Measurements from ENCODE around the gene GAPT.
"Not testable (repeated sequence)": the region's sequence is repeated elsewhere in the genome, so short reads cannot be mapped to it uniquely, and the experiment has no call there.

GAPT gene

GRCh38 chr5:58501778-58502417 is 10.7 kb downstream of the GAPT start:
- in situ Hi-C loops (cut with HindIII; ENCODE audit: low sequenced_read_pairs): no loop called here

DNA sequence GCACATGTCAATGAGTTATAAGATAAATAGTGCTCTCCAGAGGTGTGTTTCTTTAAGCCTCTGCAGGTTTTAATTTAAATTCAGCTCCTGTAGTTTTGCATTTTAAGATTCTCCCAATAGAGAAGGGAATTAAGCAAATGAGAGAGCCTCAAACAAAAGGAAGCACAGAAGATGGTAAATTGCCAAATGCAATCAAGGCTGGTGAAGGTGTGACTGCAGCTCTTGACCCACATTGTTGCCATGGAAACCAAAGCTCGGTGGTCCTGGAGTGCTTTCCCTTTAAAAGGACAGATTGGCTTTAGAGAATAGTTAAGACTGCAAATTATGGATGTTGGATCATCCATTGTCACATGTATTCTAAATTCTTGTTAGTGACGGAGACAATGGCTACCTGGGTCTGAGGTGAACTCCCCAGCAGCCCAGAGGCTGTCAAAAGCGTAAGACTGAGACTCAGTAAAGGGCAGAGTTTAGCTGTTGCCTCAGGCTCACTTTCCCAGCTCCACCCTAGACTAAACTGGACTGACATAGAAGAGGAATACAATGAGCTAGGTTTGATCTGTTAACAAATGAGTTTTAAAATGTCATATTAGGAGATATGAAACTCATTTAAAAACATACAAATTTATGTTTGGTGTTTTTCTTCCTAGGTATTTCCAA is 12.3 kb downstream of the GAPT start:
- in situ Hi-C loops (cut with HindIII; ENCODE audit: low sequenced_read_pairs): no loop called here

DNA sequence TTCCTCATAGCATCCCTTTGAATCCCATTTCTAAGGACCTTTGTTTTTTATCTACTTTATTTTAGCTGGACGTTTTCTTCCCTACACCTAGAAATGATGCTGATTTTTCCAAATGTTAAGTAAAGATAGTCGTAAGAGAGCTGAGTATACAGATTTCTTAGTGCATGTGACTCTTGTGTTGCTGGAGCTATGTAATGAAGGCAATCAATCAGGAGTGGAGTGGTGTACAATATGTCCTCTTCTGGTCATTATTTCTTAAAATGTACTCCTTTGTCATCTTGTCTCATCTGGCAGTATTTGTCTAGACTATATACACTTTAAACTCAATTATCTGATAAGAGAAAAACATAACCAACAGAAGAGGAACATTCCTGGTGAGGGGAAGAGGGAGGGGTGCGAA is 13.5 kb downstream of the GAPT start:
- in situ Hi-C loops (cut with HindIII; ENCODE audit: low sequenced_read_pairs): no loop called here

- in situ Hi-C loops (cut with HindIII; ENCODE audit: low sequenced_read_pairs): no loop called here
Measured at GRCh38 chr5:58505502-58505901, 14.3 kb downstream of the GAPT start.

- in situ Hi-C loops (cut with HindIII; ENCODE audit: low sequenced_read_pairs): no loop called here
Measured at GRCh38 chr5:58505971-58506640, 14.9 kb downstream of the GAPT start.

DNA sequence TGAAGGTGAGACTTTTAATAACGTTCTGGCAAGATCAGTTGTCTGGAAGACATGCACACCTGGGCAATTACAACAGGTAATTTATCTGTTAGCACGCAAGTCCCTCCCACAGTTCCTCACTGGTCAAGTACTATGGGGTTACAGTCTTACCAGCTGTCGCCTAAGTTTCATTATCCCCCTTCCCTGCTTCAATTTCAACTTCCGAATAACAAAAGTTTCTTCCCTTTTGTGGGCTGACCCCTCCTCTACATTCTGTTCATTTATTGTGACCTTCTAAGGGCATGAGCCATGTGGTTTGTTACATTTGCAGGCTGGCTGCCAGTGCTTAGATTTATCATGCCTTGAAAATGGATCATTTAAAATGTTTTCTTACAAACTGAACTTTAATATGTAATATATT is 16.5 kb downstream of the GAPT start:
- in situ Hi-C loops (cut with HindIII; ENCODE audit: low sequenced_read_pairs): no loop called here

- in situ Hi-C loops (cut with HindIII; ENCODE audit: low sequenced_read_pairs): no loop called here
Measured at GRCh38 chr5:58517198-58517597, 26.0 kb downstream of the GAPT start.

DNA sequence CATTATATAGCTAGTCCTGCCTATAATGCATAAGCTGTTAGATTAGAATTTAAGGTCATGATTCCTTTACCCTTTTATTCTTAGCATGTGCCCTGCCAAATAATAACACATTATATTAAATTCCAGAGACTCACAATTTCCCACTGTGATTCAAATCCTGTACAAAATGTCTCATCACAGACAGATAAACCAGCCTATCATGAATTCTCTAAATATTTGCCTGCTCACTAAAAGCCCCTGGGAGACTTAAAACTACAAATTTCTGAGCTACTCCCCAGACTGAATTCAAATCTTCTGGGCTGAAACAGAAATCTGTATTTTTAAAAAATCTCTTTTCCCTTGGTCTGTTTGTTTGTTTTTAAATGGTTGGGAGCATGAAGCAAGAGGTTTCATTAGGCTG is 32.7 kb downstream of the GAPT start:
- in situ Hi-C loops (cut with HindIII; ENCODE audit: low sequenced_read_pairs): no loop called here

GRCh38 chr5:58524571-58524970 is 33.3 kb downstream of the GAPT start:
- in situ Hi-C loops (cut with HindIII; ENCODE audit: low sequenced_read_pairs): no loop called here

- in situ Hi-C loops (cut with HindIII; ENCODE audit: low sequenced_read_pairs): no loop called here
Measured at GRCh38 chr5:58530942-58531490, 39.8 kb downstream of the GAPT start.

DNA sequence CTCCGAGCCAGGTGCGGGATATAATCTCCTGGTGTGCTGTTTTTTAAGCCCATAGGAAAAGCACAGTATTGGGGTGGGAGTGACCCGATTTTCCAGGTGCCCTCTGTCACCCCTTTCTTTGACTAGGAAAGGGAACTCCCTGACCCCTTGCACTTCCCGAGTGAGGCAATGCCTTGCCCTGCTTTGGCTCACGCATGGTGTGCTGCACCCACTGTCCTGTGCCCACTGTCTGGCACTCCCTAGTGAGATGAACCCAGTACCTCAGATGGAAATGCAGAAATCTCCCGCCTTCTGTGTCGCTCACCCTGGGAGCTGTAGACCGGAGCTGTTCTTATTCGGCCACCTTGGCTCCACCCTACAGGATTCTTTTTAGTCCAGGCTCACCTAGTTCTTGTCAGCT is 50.7 kb downstream of the GAPT start:
- in situ Hi-C loops (cut with HindIII; ENCODE audit: low sequenced_read_pairs): not testable (repeated sequence)

- in situ Hi-C loops (cut with HindIII; ENCODE audit: low sequenced_read_pairs): no loop called here
Measured at GRCh38 chr5:58542709-58543108, 51.5 kb downstream of the GAPT start.

DNA sequence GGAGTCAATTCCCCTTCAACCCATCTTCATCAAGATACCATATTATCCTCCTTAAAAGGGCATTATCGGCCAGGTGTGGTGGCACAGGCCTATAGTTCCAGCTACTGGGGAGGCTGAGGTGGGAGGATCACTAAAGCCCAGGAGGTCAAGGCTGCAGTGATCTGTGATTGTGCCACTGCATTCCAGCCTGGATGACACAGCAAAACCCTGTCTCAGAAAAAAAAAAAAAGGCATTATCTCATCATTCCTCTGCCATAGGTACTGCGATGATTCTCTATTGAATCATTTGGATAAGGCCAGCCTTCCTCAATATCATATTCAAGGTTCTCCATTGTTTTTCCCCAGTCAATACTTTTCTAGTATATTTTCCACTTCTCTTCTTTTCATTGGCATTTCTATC is 52.5 kb downstream of the GAPT start:
- in situ Hi-C loops (cut with HindIII; ENCODE audit: low sequenced_read_pairs): no loop called here

DNA sequence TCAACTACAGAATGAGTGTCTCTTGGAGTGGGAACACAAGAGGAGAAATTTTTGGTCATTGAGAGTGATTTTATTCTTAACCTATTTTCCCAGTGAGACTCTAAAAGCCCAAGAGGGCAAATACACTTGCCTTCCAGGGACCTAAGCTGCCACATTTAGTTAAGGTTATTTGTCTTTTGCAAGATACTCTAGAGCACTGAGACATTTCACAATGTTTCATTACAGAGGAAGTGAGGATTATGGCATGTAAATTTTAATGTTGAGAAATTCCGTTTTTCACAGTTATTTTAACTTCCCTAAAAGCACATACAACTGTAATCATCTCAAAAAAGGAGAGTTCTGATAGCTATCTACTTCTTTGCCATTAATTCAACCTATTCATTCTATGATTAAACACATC is 53.0 kb downstream of the GAPT start:
- in situ Hi-C loops (cut with HindIII; ENCODE audit: low sequenced_read_pairs): no loop called here

- in situ Hi-C loops (cut with HindIII; ENCODE audit: low sequenced_read_pairs): no loop called here
Measured at GRCh38 chr5:58544926-58545325, 53.7 kb downstream of the GAPT start.

DNA sequence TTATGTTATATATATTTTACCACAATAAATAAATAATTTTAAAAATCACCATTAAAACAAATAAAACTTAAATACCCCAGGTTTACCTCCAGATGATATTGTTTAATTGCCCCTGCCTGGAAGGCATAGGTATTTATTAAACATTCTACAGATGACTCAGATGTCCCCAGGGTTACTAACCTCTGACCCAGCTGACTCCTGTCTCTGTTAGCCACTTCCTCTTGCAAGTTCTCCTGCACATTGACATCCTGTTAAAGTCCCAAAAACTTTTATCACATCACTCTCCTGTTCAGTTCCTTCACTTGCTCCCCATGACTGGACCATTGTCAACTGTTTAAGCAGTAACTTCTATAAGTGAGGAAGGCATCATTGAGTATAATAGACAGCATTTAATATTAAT is 54.7 kb downstream of the GAPT start:
- in situ Hi-C loops (cut with HindIII; ENCODE audit: low sequenced_read_pairs): no loop called here
